ENCODE results near the gene SELL.
"Not testable (repeated sequence)": the region's sequence is repeated elsewhere in the genome, so short reads cannot be mapped to it uniquely, and the experiment has no call there.

The SELL gene

GRCh38 chr1:169667699-169668596, 43.5 kb downstream of the SELL start:
- whole genome bisulfite sequencing, 2 experiments (ENCODE audit: insufficient coverage in 2 of 2): 88 to 95% methylated on average over 3 to 10 of the region's 28 CpGs
- H3K4me3 ChIP-seq (ENCODE audit: extremely low read depth, insufficient read depth, low read length, poor library complexity, severe bottlenecking); H3K27ac ChIP-seq (ENCODE audit: low read depth, low read length, severe bottlenecking); H3K36me3 ChIP-seq (ENCODE audit: control insufficient read depth, insufficient read depth, low read length); H3K4me1 ChIP-seq (ENCODE audit: control insufficient read depth, insufficient read depth, low read length, poor library complexity, severe bottlenecking); H3K9me3 ChIP-seq (ENCODE audit: control insufficient read depth, low read length): not testable (repeated sequence)

DNA sequence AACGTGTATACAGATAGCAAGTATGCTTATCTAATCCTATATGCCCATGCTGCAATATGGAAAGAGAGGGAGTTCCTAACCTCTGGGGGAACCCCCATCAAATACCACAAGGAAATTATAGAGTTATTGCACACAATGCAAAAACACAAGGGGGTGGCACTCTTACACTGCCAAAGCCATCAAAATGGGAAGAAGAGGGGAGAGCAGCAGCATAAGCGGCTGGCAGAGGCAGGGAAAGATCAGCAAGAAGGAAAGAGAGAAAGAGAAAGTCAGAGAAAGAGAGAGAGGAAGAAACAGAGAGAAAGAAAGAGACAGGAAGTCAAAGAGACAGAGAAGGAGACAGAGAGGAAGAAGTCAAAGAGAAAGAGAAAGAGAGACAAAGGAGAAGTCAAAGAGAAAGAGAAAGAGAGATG, 44.2 kb downstream of the SELL start:
- not testable (repeated sequence) for H3K4me1 ChIP-seq (ENCODE audit: control insufficient read depth, insufficient read depth, low read length, poor library complexity, severe bottlenecking); H3K27ac ChIP-seq (ENCODE audit: low read depth, low read length, severe bottlenecking); H3K4me3 ChIP-seq (ENCODE audit: extremely low read depth, insufficient read depth, low read length, poor library complexity, severe bottlenecking); H3K36me3 ChIP-seq (ENCODE audit: control insufficient read depth, insufficient read depth, low read length); H3K9me3 ChIP-seq (ENCODE audit: control insufficient read depth, low read length)
- 91% methylated on average over 1 of the region's 2 CpGs; no CpG with 5 or more reads in 1 of the 2 experiments for WGBS, 2 experiments (ENCODE audit: insufficient coverage in 2 of 2)

GRCh38 chr1:169662680-169663079, 48.7 kb downstream of the SELL start:
- 82 to 88% methylated on average over 5 to 6 of the region's 8 CpGs for WGBS, 2 experiments (ENCODE audit: insufficient coverage in 2 of 2)
- H3K27ac ChIP-seq (ENCODE audit: low read depth, low read length, severe bottlenecking); H3K4me1 ChIP-seq (ENCODE audit: control insufficient read depth, insufficient read depth, low read length, poor library complexity, severe bottlenecking); H3K4me3 ChIP-seq (ENCODE audit: extremely low read depth, insufficient read depth, low read length, poor library complexity, severe bottlenecking); H3K9me3 ChIP-seq (ENCODE audit: control insufficient read depth, low read length); H3K36me3 ChIP-seq (ENCODE audit: control insufficient read depth, insufficient read depth, low read length): not testable (repeated sequence)

DNA sequence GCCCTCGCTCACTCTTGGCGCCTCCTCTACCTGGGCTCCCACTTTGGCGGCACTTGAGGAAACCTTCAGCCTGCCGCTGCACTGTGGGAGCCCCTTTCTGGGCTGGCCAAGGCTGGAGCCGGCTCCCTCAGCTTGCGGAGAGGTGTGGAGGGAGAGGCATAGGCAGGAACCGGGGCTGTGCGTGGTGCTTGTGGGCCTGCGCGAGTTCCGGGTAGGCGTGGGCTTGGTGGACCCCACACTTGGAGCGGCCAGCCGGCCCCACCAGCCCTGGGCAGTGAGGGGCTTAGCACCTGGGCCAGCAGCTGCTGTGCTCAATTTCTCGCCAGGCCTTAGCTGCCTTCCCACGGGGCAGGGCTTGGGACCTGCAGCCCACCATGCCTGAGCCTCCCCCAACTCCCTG, 50.4 kb downstream of the SELL start:
- not testable (repeated sequence) for H3K27ac ChIP-seq (ENCODE audit: low read depth, low read length, severe bottlenecking); H3K36me3 ChIP-seq (ENCODE audit: control insufficient read depth, insufficient read depth, low read length); H3K4me1 ChIP-seq (ENCODE audit: control insufficient read depth, insufficient read depth, low read length, poor library complexity, severe bottlenecking); H3K4me3 ChIP-seq (ENCODE audit: extremely low read depth, insufficient read depth, low read length, poor library complexity, severe bottlenecking); H3K9me3 ChIP-seq (ENCODE audit: control insufficient read depth, low read length)
- WGBS, 2 experiments (ENCODE audit: insufficient coverage in 2 of 2): 93 to 96% methylated on average over 10 to 12 of the region's 16 CpGs

DNA sequence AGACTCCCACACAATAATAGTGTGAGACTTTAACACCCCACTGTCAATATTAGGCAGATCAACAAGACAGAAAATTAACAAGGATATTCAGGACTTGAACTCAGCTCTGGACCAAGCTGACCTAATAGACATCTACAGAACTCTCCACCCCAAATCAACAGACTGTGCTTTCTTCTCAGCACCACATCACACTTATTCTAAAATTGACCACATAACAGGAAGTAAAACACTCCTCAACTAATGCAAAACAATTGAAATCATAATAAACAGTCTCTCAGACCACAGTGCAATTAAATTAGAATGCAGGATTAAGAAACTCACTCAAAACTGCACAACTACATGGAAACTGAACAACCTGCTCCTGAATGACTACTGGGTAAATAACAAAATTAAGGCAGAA, 52.6 kb downstream of the SELL start:
- H3K9me3 ChIP-seq (ENCODE audit: control insufficient read depth, low read length); H3K27ac ChIP-seq (ENCODE audit: low read depth, low read length, severe bottlenecking); H3K36me3 ChIP-seq (ENCODE audit: control insufficient read depth, insufficient read depth, low read length): not testable (repeated sequence)

GRCh38 chr1:169653873-169654272, 57.5 kb downstream of the SELL start:
- Histone ChIP-seq H3K4me3 (ENCODE audit: extremely low read depth, insufficient read depth, low read length, poor library complexity, severe bottlenecking) (no peak overlapping the region), H3K27ac (ENCODE audit: low read depth, low read length, severe bottlenecking) (no peak overlapping the region), H3K4me1 (ENCODE audit: control insufficient read depth, insufficient read depth, low read length, poor library complexity, severe bottlenecking) (peaks cover 3% of the 10 kb centered on the region), H3K9me3 (ENCODE audit: control insufficient read depth, low read length) (no peaks in the 10 kb centered on the region), H3K36me3 (ENCODE audit: control insufficient read depth, insufficient read depth, low read length) (no peaks in the 10 kb centered on the region)
- WGBS, 2 experiments (ENCODE audit: insufficient coverage in 2 of 2): 80 to 100% methylated on average over 2 of the region's 2 CpGs

More for the DNA sequence above, 52.6 kb downstream of the SELL start:
- not testable (repeated sequence) for H3K4me3 ChIP-seq (ENCODE audit: extremely low read depth, insufficient read depth, low read length, poor library complexity, severe bottlenecking); H3K4me1 ChIP-seq (ENCODE audit: control insufficient read depth, insufficient read depth, low read length, poor library complexity, severe bottlenecking)

GRCh38 chr1:169651035-169651434, 60.4 kb downstream of the SELL start:
- H3K36me3 ChIP-seq (ENCODE audit: control insufficient read depth, insufficient read depth, low read length): no peaks in the 10 kb centered on the region
- no peak overlapping the region for H3K27ac ChIP-seq (ENCODE audit: low read depth, low read length, severe bottlenecking)
- no CpG with 5 or more reads among the region's 2 CpGs for WGBS, 2 experiments (ENCODE audit: insufficient coverage in 2 of 2)
- peaks cover under 1% of the 10 kb centered on the region for H3K4me1 ChIP-seq (ENCODE audit: control insufficient read depth, insufficient read depth, low read length, poor library complexity, severe bottlenecking)
- no peaks in the 10 kb centered on the region for H3K9me3 ChIP-seq (ENCODE audit: control insufficient read depth, low read length)
- no peak overlapping the region for H3K4me3 ChIP-seq (ENCODE audit: extremely low read depth, insufficient read depth, low read length, poor library complexity, severe bottlenecking)

DNA sequence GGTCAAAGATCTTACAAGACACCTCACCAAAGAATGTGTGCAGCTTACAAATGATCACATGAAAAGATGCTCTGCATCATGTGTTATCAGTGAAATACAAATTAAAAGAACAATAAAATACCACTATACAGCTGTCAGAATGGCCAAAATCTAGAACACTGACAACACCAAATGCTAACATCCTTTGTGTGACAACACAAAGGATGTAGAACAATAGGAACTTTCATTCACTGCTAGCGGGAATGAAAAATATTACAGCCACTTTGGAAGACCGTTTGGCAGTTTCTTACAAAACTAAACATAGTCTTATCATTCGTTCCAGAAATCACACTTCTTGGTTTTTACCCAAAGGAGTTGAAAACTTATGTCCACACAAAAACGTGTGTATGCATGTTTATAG, 60.9 kb downstream of the SELL start:
- Histone ChIP-seq H3K36me3 (ENCODE audit: control insufficient read depth, insufficient read depth, low read length) (no peaks in the 10 kb centered on the region), H3K27ac (ENCODE audit: low read depth, low read length, severe bottlenecking) (no peak overlapping the region), H3K4me1 (ENCODE audit: control insufficient read depth, insufficient read depth, low read length, poor library complexity, severe bottlenecking) (no peaks in the 10 kb centered on the region), H3K4me3 (ENCODE audit: extremely low read depth, insufficient read depth, low read length, poor library complexity, severe bottlenecking) (no peak overlapping the region), H3K9me3 (ENCODE audit: control insufficient read depth, low read length) (no peaks in the 10 kb centered on the region)
- WGBS, 2 experiments (ENCODE audit: insufficient coverage in 2 of 2): 94 to 100% methylated on average over 2 of the region's 4 CpGs

GRCh38 chr1:169648709-169649108, 62.7 kb downstream of the SELL start:
- H3K4me3 ChIP-seq (ENCODE audit: extremely low read depth, insufficient read depth, low read length, poor library complexity, severe bottlenecking): no peak overlapping the region
- no peak overlapping the region for H3K27ac ChIP-seq (ENCODE audit: low read depth, low read length, severe bottlenecking)
- no peaks in the 10 kb centered on the region for H3K36me3 ChIP-seq (ENCODE audit: control insufficient read depth, insufficient read depth, low read length)
- H3K4me1 ChIP-seq (ENCODE audit: control insufficient read depth, insufficient read depth, low read length, poor library complexity, severe bottlenecking): no peaks in the 10 kb centered on the region
- H3K9me3 ChIP-seq (ENCODE audit: control insufficient read depth, low read length): no peaks in the 10 kb centered on the region
- WGBS, 2 experiments (ENCODE audit: insufficient coverage in 2 of 2): 71 to 100% methylated on average over 1 of the region's 1 CpG

DNA sequence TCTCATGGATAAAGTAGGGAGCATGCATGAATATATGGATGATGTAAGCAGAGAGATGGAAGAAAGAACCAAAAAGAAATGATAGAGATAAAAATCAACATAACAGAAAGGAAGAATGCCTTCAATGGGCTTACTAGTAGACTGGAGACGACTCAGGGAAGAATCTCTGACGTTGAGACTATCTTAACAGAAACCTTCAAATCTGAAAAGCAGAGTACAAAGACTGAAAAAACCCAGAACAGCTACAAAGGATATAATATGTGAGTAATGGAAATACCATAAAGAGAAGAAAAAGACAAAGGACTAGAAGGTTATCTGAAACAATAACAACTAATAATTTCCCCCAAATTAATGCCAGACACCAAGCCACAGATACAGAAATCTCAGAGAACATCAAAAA, 63.2 kb downstream of the SELL start:
- Histone ChIP-seq H3K27ac (ENCODE audit: low read depth, low read length, severe bottlenecking) (no peak overlapping the region), H3K36me3 (ENCODE audit: control insufficient read depth, insufficient read depth, low read length) (no peaks in the 10 kb centered on the region), H3K4me1 (ENCODE audit: control insufficient read depth, insufficient read depth, low read length, poor library complexity, severe bottlenecking) (no peaks in the 10 kb centered on the region), H3K9me3 (ENCODE audit: control insufficient read depth, low read length) (no peaks in the 10 kb centered on the region), H3K4me3 (ENCODE audit: extremely low read depth, insufficient read depth, low read length, poor library complexity, severe bottlenecking) (no peak overlapping the region)
- WGBS, 2 experiments (ENCODE audit: insufficient coverage in 2 of 2): no CpG with 5 or more reads among the region's 2 CpGs

DNA sequence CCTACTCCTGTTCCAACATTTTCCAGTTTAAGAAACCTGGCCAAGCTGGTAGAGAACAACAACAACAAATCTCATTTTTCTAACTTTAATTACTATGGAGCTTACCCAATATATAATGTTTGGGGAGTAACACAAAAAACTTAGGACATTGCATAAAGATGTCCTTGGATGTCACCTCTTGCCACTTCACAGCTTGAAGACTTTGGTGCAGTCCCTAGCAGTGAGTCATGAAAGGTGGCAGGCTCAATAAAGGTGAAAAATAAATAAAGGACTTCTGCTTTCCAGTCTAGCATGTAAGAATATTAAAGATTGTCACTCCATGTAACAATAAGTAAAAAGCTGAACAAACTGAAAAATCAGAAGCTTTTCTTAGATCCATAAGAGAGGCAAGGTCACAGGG, 63.9 kb downstream of the SELL start:
- Histone ChIP-seq H3K36me3 (ENCODE audit: control insufficient read depth, insufficient read depth, low read length) (no peaks in the 10 kb centered on the region), H3K4me3 (ENCODE audit: extremely low read depth, insufficient read depth, low read length, poor library complexity, severe bottlenecking) (no peak overlapping the region), H3K27ac (ENCODE audit: low read depth, low read length, severe bottlenecking) (no peak overlapping the region), H3K4me1 (ENCODE audit: control insufficient read depth, insufficient read depth, low read length, poor library complexity, severe bottlenecking) (no peaks in the 10 kb centered on the region), H3K9me3 (ENCODE audit: control insufficient read depth, low read length) (no peaks in the 10 kb centered on the region)
